Endothelial cell of umbilical vein (primary cell): ENCODE results near the gene YJU2. TPM values are rescaled to one million over a fixed set of nuclear protein-coding genes. Genes with fewer than 3 reads are reported as not detected.

ENCODE experiments used
- BruUV-seq: library from RNA; stranded (reverse); fragments of 400-500 nt; replicated peaks from 2 replicates; lab custom pipeline; 2021; lab: Mats Ljungman, UMichigan
- CTCF ChIA-PET: fragments of 300-600, 350-600 bp; sonication (Branson Sonifier 250); formaldehyde crosslinking; loops from one replicate; lab custom pipeline; 2021; ENCODE audit warnings: antibody characterized with exemption, inconsistent platforms; lab: Charles Lee
- POLR2A ChIA-PET: fragments of 300-600, 350-600 bp; sonication (Branson Sonifier 250); formaldehyde crosslinking; loops from one replicate; lab custom pipeline; 2021; ENCODE audit warnings: antibody characterized with exemption, inconsistent platforms; lab: Charles Lee
- DNase-seq: peaks from one replicate; pipeline ENCODE4 v3.0.0-alpha.2; 2011; ENCODE audit warnings: low read depth, low spot score
- FAIRE-seq: peaks from 2 replicates; lab custom pipeline; 2011; peaks lifted over from hg19 to GRCh38; lab: Jason Lieb, UNC
- H2AFZ ChIP-seq: 2 replicates; pipeline ENCODE4 v1.6.0; 2012; ENCODE audit warnings: low read depth, low read length, control low read depth, inconsistent platforms
- H3K27ac ChIP-seq: 2 replicates; pipeline ENCODE4 v1.5.1; 2011; ENCODE audit warnings: low read depth, mild to moderate bottlenecking, control low read depth, low read length, moderate library complexity; ENCODE audit not compliant: insufficient read depth
- H3K27me3 ChIP-seq, 2 experiments: 2 replicates each; pipeline versions ENCODE4 v1.6.0 to v1.6.1; 2011; ENCODE audit warnings: low read length in 2 of 2, mixed read lengths in 1 of 2; ENCODE audit not compliant: control insufficient read depth in 2 of 2, insufficient read depth in 2 of 2
- H3K36me3 ChIP-seq, 2 experiments: 2 replicates in 1 of 2; 3 replicates in 1 of 2; pipeline ENCODE4 v1.5.1; 2011; ENCODE audit warnings: low read length in 2 of 2, mild to moderate bottlenecking in 1 of 2, moderate library complexity in 1 of 2; ENCODE audit not compliant: control insufficient read depth in 2 of 2, insufficient read depth in 2 of 2; ENCODE audit errors: extremely low read depth in 1 of 2
- H3K4me1 ChIP-seq: 3 replicates; pipeline ENCODE4 v1.5.1; 2011; ENCODE audit warnings: mild to moderate bottlenecking, low read length; ENCODE audit not compliant: control insufficient read depth, insufficient read depth; ENCODE audit errors: extremely low read depth
- H3K4me2 ChIP-seq: 2 replicates; pipeline ENCODE4 v1.6.1; 2011; ENCODE audit warnings: low read length, control low read depth, mixed read lengths; ENCODE audit not compliant: insufficient read depth
- H3K4me3 ChIP-seq, 3 experiments: fragments of 200-600 bp in 1 of 3; sonication (generic), shearing (Covaris generic) in 1 of 3; replicated peaks in 1 of 3; 2 replicates each; pipeline ENCODE4 v1.5.1; 2011 to 2016; ENCODE audit warnings: control low read depth in 3 of 3, low read length in 3 of 3, mild to moderate bottlenecking in 2 of 3, inconsistent platforms in 1 of 3, low read depth in 1 of 3, moderate library complexity in 1 of 3; ENCODE audit not compliant: insufficient read depth in 1 of 3
- H3K79me2 ChIP-seq: 2 replicates; pipeline ENCODE4 v1.6.0; 2012; ENCODE audit warnings: low read length, inconsistent platforms; ENCODE audit not compliant: control insufficient read depth, insufficient read depth
- H3K9ac ChIP-seq: replicated peaks from 2 replicates; pipeline ENCODE3; 2011; ENCODE audit warnings: low read length, control low read depth; ENCODE audit not compliant: insufficient read depth; ENCODE audit errors: extremely low read depth
- H3K9me1 ChIP-seq: replicated peaks from 3 replicates; pipeline ENCODE4 v1.6.0; 2011; ENCODE audit warnings: mild to moderate bottlenecking, low read length; ENCODE audit not compliant: control insufficient read depth, insufficient read depth; ENCODE audit errors: extremely low read depth
- H3K9me3 ChIP-seq: replicated peaks from 2 replicates; pipeline ENCODE4 v1.5.1; 2012; ENCODE audit warnings: low read length, inconsistent platforms; ENCODE audit not compliant: control insufficient read depth, insufficient read depth
- H4K20me1 ChIP-seq: replicated peaks from 2 replicates; pipeline ENCODE3; 2011; ENCODE audit warnings: mild to moderate bottlenecking, low read length; ENCODE audit not compliant: control insufficient read depth, insufficient read depth; ENCODE audit errors: extremely low read depth
- EZH2 ChIP-seq: IDR thresholded peaks from 2 replicates; pipeline ENCODE4 v1.6.1; 2012; ENCODE audit warnings: borderline replicate concordance, low read depth, mild to moderate bottlenecking, moderate library complexity, low read length, inconsistent platforms; ENCODE audit not compliant: severe bottlenecking
- FOS ChIP-seq: IDR thresholded peaks from 2 replicates; pipeline ENCODE4 v1.6.1; 2011; ENCODE audit warnings: mild to moderate bottlenecking, low read length, moderate library complexity, borderline replicate concordance; ENCODE audit not compliant: insufficient read depth
- GATA2 ChIP-seq: IDR thresholded peaks from 2 replicates; pipeline ENCODE4 v1.7.0; 2011; ENCODE audit warnings: low read depth, mild to moderate bottlenecking, moderate library complexity, mixed read lengths, low read length; ENCODE audit not compliant: insufficient read length, insufficient read depth
- JUN ChIP-seq: IDR thresholded peaks from 2 replicates; pipeline ENCODE4 v1.6.1; 2011; ENCODE audit warnings: borderline replicate concordance, low read depth; ENCODE audit not compliant: insufficient read length, insufficient read depth
- MYC ChIP-seq: IDR thresholded peaks from one replicate; pipeline ENCODE4 v1.6.1; 2011; ENCODE audit warnings: mild to moderate bottlenecking, low read depth, low read length
- POLR2A ChIP-seq: IDR thresholded peaks from 2 replicates; pipeline ENCODE4 v1.6.1; 2012; ENCODE audit warnings: low read depth, mild to moderate bottlenecking, control low read depth, low read length
- POLR2AphosphoS5 ChIP-seq: IDR thresholded peaks from 2 replicates; pipeline ENCODE4 v1.6.1; 2012; ENCODE audit warnings: low read depth, mild to moderate bottlenecking, control low read depth, low read length, moderate library complexity; ENCODE audit not compliant: insufficient read depth
- dilution Hi-C: fragments of 300-500 bp; cut with MboI; formaldehyde crosslinking; loops from one replicate; pipeline ENCODE4 v1.15.0; 2019; ENCODE audit warnings: low sequenced_read_pairs; ENCODE audit not compliant: extremely low pct_ligation_motif_present
- intact Hi-C: fragments of 100-400 bp; cut with micrococcal nuclease; formaldehyde crosslinking; loops from one replicate; pipeline ENCODE4 v1.10.0; 2022
- polyA plus RNA-seq, 4 experiments: library from polyadenylated mRNA; depleted of rRNA in 3 of 4; stranded (reverse) in 3 of 4; unstranded in 1 of 4; fragments of >200 nt; gene quantifications; 2 replicates each; pipeline versions ENCODE4 v1.2.1 to v1.2.3, GENCODE V29; 2011 to 2012; ENCODE audit warnings: missing spikeins in 1 of 4
- total RNA-seq: library from RNA; stranded (reverse); gene quantifications from 2 replicates; pipeline ENCODE4 v1.2.3, GENCODE V29; 2021
- TF ChIP-seq, protein P1 (sequence below): IDR thresholded peaks from 2 replicates; pipeline ENCODE4 v1.6.1; 2011; ENCODE audit not compliant: insufficient read depth, insufficient read length
- TF ChIP-seq, protein P2 (sequence below), 2 donors: IDR thresholded peaks; 1 replicate in 1 of 2; 2 replicates in 1 of 2; pipeline ENCODE4 v1.5.1; 2011; ENCODE audit warnings: low read length in 2 of 2, mild to moderate bottlenecking in 2 of 2, moderate library complexity in 2 of 2, control low read depth in 1 of 2, inconsistent platforms in 1 of 2, low read depth in 1 of 2; ENCODE audit not compliant: insufficient read depth in 1 of 2; ENCODE audit errors: extremely low read depth in 1 of 2

The YJU2 gene
- total and polyA plus RNA-seq, 2 donors (not counting 3 experiments of a cell fraction or from before 2014, with no cell fraction given): 20.7 to 21.5 TPM

DNA sequence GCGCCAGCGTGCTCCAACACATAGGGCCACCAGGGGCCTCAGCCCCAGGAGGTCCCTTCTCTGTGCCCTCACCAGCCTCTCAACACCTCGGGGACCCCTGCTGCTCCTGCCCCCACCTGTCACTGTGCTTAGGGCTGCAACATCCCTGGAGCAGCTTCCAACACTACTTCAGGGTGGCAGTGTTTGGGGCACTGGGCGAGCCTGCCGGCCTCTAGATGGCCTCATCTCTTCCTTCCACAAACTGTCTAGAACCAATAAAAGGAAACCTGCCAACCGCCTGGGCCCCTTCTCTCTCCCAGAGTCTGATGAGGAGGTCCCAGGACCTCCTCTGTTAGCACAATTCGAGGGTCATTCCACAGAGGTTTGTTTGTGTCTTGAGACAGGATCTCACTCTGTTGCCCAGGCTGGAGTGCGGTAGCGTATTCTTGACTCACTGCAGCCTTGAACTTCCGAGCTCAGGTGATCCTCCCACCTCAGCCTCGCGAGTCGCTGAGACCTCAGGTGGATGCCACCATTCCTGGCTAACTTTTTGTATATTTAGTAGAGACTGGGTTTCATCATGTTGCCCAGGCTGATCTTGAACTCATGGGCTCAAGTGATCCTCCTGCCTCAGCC, 22.0 kb downstream of the YJU2 start:
- intact Hi-C loops: no loop called here
- no peak overlapping the region for H3K4me3 ChIP-seq
- H3K4me2 ChIP-seq: no peak overlapping the region
- no peaks in the 10 kb centered on the region for H3K79me2 ChIP-seq
- H3K27ac ChIP-seq: no peak overlapping the region
- FAIRE-seq: no peak
- H3K4me1 ChIP-seq: no peaks in the 10 kb centered on the region
- H3K36me3 ChIP-seq: peaks cover 0 to 11% of the 10 kb centered on the region in 2 experiments
- no peaks in the 10 kb centered on the region for H3K9me1 ChIP-seq
- no TSS peak for BruUV-seq
- H3K9ac ChIP-seq: no peak overlapping the region
- dilution Hi-C loops: no loop called here
- no peaks in the 10 kb centered on the region for H4K20me1 ChIP-seq
- no peaks in the 10 kb centered on the region for H3K27me3 ChIP-seq
- no peaks in the 10 kb centered on the region for H3K9me3 ChIP-seq
- no peak overlapping the region for H2AFZ ChIP-seq
- CTCF ChIA-PET: interaction anchor here (1.5 to 4.9 kb wide), 6 partner anchors 9 to 256 kb away, joined by 4 to 120 read pairs (median 16); partner anchors contain the start of gene SHD
- TF ChIP-seq JUN: no peak
- TF ChIP-seq, protein P1, sequence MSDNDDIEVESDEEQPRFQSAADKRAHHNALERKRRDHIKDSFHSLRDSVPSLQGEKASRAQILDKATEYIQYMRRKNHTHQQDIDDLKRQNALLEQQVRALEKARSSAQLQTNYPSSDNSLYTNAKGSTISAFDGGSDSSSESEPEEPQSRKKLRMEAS: no peak
- TF ChIP-seq POLR2AphosphoS5: no peak
- TF ChIP-seq EZH2: no peak
- TF ChIP-seq, protein P2, sequence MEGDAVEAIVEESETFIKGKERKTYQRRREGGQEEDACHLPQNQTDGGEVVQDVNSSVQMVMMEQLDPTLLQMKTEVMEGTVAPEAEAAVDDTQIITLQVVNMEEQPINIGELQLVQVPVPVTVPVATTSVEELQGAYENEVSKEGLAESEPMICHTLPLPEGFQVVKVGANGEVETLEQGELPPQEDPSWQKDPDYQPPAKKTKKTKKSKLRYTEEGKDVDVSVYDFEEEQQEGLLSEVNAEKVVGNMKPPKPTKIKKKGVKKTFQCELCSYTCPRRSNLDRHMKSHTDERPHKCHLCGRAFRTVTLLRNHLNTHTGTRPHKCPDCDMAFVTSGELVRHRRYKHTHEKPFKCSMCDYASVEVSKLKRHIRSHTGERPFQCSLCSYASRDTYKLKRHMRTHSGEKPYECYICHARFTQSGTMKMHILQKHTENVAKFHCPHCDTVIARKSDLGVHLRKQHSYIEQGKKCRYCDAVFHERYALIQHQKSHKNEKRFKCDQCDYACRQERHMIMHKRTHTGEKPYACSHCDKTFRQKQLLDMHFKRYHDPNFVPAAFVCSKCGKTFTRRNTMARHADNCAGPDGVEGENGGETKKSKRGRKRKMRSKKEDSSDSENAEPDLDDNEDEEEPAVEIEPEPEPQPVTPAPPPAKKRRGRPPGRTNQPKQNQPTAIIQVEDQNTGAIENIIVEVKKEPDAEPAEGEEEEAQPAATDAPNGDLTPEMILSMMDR (IDR thresholded peaks at IDR 0.05; ENCODE audit: extremely low read depth in 1 of 2, insufficient read depth in 1 of 2, low read depth in 1 of 2, low read length in 2 of 2): no peak
- no peak for TF ChIP-seq POLR2A
- TF ChIP-seq MYC: no peak
- TF ChIP-seq FOS: no peak
- no peak for TF ChIP-seq GATA2
- DNase-seq: no peak
- POLR2A ChIA-PET: no interaction called here
